Liver (tissue), 9 donors: ENCODE results near the gene ILDR2. TPM values are rescaled to one million over a fixed set of nuclear protein-coding genes. Genes with fewer than 3 reads are reported as not detected.

ENCODE experiments used
- DNase-seq: peaks from one replicate; pipeline ENCODE4 v3.0.0-alpha.2; 2017; ENCODE audit warnings: low spot score
- H3K27ac ChIP-seq, 2 donors: one replicate each; pipeline ENCODE4 v1.7.0; 2013; ENCODE audit warnings: inconsistent platforms in 2 of 2, low read length in 2 of 2, control low read depth in 1 of 2, low read depth in 1 of 2, mild to moderate bottlenecking in 1 of 2
- H3K27me3 ChIP-seq, 4 donors: one replicate each; pipeline versions ENCODE4 v1.6.1 to v1.7.0; 2013; ENCODE audit warnings: low read length in 3 of 4, inconsistent platforms in 1 of 4, mild to moderate bottlenecking in 1 of 4, moderate library complexity in 1 of 4; ENCODE audit not compliant: control insufficient read depth in 4 of 4, insufficient read depth in 4 of 4
- H3K36me3 ChIP-seq, 4 donors: one replicate each; pipeline versions ENCODE4 v1.6.1 to v1.7.0; 2013; ENCODE audit warnings: low read length in 3 of 4, mild to moderate bottlenecking in 3 of 4, low read depth in 1 of 4, moderate library complexity in 1 of 4; ENCODE audit not compliant: control insufficient read depth in 4 of 4, insufficient read depth in 3 of 4
- H3K4me1 ChIP-seq, 4 donors: one replicate each; pipeline versions ENCODE4 v1.6.1 to v1.7.0; 2013; ENCODE audit warnings: low read length in 3 of 4, mild to moderate bottlenecking in 3 of 4, moderate library complexity in 1 of 4; ENCODE audit not compliant: control insufficient read depth in 4 of 4, insufficient read depth in 4 of 4
- H3K4me3 ChIP-seq, 3 donors: one replicate each; pipeline versions ENCODE4 v1.6.1 to v1.7.0; 2013; ENCODE audit warnings: low read length in 3 of 3, control low read depth in 1 of 3, low read depth in 1 of 3, mild to moderate bottlenecking in 1 of 3
- H3K9ac ChIP-seq, 2 donors: one replicate each; pipeline ENCODE4 v1.7.0; 2013; ENCODE audit warnings: low read length in 2 of 2, mild to moderate bottlenecking in 2 of 2, moderate library complexity in 2 of 2, control low read depth in 1 of 2, low read depth in 1 of 2
- H3K9me3 ChIP-seq, 4 donors: one replicate each; pipeline versions ENCODE4 v1.6.1 to v1.7.0; 2013; ENCODE audit warnings: low read length in 3 of 4; ENCODE audit not compliant: control insufficient read depth in 4 of 4
- EGR1 ChIP-seq, 2 donors: IDR thresholded peaks; 2 replicates each; pipeline ENCODE4 v1.6.1; 2016 to 2018; ENCODE audit warnings: antibody characterized with exemption in 2 of 2, low read depth in 2 of 2
- FOXA1 ChIP-seq: IDR thresholded peaks from 2 replicates; pipeline ENCODE4 v1.6.1; 2016; ENCODE audit warnings: antibody characterized with exemption
- FOXA2 ChIP-seq: IDR thresholded peaks from 2 replicates; pipeline ENCODE4 v1.6.1; 2016; ENCODE audit warnings: antibody characterized with exemption
- GABPA ChIP-seq, 2 donors: IDR thresholded peaks in 1 of 2; conservative IDR thresholded peaks in 1 of 2; 2 replicates each; pipeline ENCODE4 v1.6.1; 2016; ENCODE audit warnings: antibody characterized with exemption in 2 of 2, mild to moderate bottlenecking in 1 of 2, moderate library complexity in 1 of 2
- HNF4A ChIP-seq, 2 donors: conservative IDR thresholded peaks; 2 replicates each; pipeline ENCODE4 v1.6.1; 2016; ENCODE audit warnings: antibody characterized with exemption in 2 of 2, mild to moderate bottlenecking in 2 of 2
- HNF4G ChIP-seq: IDR thresholded peaks from 2 replicates; pipeline ENCODE4 v1.6.1; 2016; ENCODE audit warnings: antibody characterized with exemption
- JUND ChIP-seq, 2 donors: IDR thresholded peaks; 2 replicates each; pipeline ENCODE4 v1.6.1; 2016; ENCODE audit warnings: antibody characterized with exemption in 2 of 2
- NR2F2 ChIP-seq: IDR thresholded peaks from 2 replicates; pipeline ENCODE4 v1.6.1; 2016; ENCODE audit warnings: antibody characterized with exemption
- RAD21 ChIP-seq, 2 donors: IDR thresholded peaks; 2 replicates each; pipeline ENCODE4 v1.6.1; 2016; ENCODE audit warnings: antibody characterized with exemption in 2 of 2, mild to moderate bottlenecking in 2 of 2
- RXRA ChIP-seq, 2 donors: IDR thresholded peaks; 2 replicates each; pipeline ENCODE4 v1.6.1; 2017 to 2018; ENCODE audit warnings: antibody characterized with exemption in 2 of 2, mild to moderate bottlenecking in 1 of 2
- SP1 ChIP-seq: IDR thresholded peaks from 2 replicates; pipeline ENCODE4 v1.6.1; 2018; ENCODE audit warnings: antibody characterized with exemption, mild to moderate bottlenecking
- TAF1 ChIP-seq: conservative IDR thresholded peaks from 2 replicates; pipeline ENCODE4 v1.6.1; 2016; ENCODE audit warnings: antibody characterized with exemption, mild to moderate bottlenecking
- YY1 ChIP-seq: IDR thresholded peaks from 2 replicates; pipeline ENCODE4 v1.6.1; 2016; ENCODE audit warnings: antibody characterized with exemption, mild to moderate bottlenecking
- WGBS: extraction: QIAGEN DNeasy Blood & Tissue Kit; methylation state at CpG from one replicate; pipeline ENCODE4 v1.1.7; 2013; 5-methylcytosine and 5-hydroxymethylcytosine counted together
- polyA plus RNA-seq, 2 donors: library from polyadenylated mRNA; stranded (reverse) in 1 of 2; unstranded in 1 of 2; fragments of 200-250 nt in 1 of 2; fragments of >200 nt in 1 of 2; fragmentation: Nextera tagmentation in 1 of 2; extraction: Ambion mirVana in 1 of 2; gene quantifications; one replicate each; pipeline versions ENCODE4 v1.2.1 to v1.2.3, GENCODE V29; 2013 to 2015
- total RNA-seq, 2 donors: library from RNA; depleted of rRNA; stranded (reverse); fragments of >200 nt; gene quantifications; one replicate each; pipeline ENCODE4 v1.2.3, GENCODE V29; 2014
- TF ChIP-seq, protein P1 (sequence below): fragments of 150-350 bp; IDR thresholded peaks from 2 replicates; pipeline ENCODE4 v1.5.1; 2017; ENCODE audit warnings: improper control_type of control experiment, low read depth, low read length; ENCODE audit not compliant: missing input control
- TF ChIP-seq, protein P2 (sequence below): IDR thresholded peaks from 2 replicates; pipeline ENCODE4 v1.6.1; 2016; ENCODE audit warnings: antibody characterized with exemption
- TF ChIP-seq, protein P3 (sequence below): IDR thresholded peaks from 2 replicates; pipeline ENCODE4 v1.6.1; 2016; ENCODE audit warnings: antibody characterized with exemption, mild to moderate bottlenecking
- TF ChIP-seq, protein P4 (sequence below): IDR thresholded peaks from 2 replicates; pipeline ENCODE4 v1.6.1; 2016; ENCODE audit warnings: antibody characterized with exemption
- TF ChIP-seq, protein P5 (sequence below): IDR thresholded peaks from 2 replicates; pipeline ENCODE4 v1.6.1; 2016; ENCODE audit warnings: antibody characterized with exemption
- donor health status: healthy.
- donor health status: healthy.
- donor health status: healthy.
- donor health status: healthy.
- donor health status: healthy.

The ILDR2 gene
- total and polyA plus RNA-seq, 4 donors, result 0.09 to 7.4 (median 0.44) TPM

DNA sequence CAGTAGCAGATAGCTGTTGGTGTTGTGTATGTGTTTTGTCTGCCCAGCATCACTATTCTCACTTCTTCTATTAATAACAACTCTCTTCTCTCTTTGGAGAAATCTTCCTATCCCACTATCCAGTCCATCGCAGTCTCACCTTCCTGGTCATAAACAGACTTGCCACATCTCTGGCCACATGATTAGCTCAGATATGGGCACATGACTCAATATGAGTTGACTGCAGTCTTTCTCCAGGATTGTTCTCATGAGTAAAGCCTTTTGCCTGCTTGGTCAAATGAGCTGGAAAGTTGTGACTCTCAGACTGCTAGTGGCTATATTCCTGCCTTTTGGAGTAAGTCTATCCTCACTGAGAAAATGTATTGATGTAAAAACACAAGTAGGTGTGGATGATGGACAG, 66.4 kb downstream of the ILDR2 start:
- Histone ChIP-seq H3K4me1 (no peaks in the 10 kb centered on the region), H3K36me3 (no peaks in the 10 kb centered on the region), H3K4me3 (no peak overlapping the region), H3K27ac (no peak overlapping the region), H3K27me3 (no peaks in the 10 kb centered on the region), H3K9ac (no peak overlapping the region), H3K9me3 (no peaks in the 10 kb centered on the region)
- DNase-seq, result no peak
- TF ChIP-seq, protein P1, sequence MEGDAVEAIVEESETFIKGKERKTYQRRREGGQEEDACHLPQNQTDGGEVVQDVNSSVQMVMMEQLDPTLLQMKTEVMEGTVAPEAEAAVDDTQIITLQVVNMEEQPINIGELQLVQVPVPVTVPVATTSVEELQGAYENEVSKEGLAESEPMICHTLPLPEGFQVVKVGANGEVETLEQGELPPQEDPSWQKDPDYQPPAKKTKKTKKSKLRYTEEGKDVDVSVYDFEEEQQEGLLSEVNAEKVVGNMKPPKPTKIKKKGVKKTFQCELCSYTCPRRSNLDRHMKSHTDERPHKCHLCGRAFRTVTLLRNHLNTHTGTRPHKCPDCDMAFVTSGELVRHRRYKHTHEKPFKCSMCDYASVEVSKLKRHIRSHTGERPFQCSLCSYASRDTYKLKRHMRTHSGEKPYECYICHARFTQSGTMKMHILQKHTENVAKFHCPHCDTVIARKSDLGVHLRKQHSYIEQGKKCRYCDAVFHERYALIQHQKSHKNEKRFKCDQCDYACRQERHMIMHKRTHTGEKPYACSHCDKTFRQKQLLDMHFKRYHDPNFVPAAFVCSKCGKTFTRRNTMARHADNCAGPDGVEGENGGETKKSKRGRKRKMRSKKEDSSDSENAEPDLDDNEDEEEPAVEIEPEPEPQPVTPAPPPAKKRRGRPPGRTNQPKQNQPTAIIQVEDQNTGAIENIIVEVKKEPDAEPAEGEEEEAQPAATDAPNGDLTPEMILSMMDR, result no peak
- TF ChIP-seq RAD21 (IDR thresholded peaks at IDR 0.05) (no peak), HNF4A (conservative IDR thresholded peaks at IDR 0.05) (no peak), FOXA1 (no peak), YY1 (no peak), GABPA (IDR thresholded peaks at IDR 0.05 in 1 of 2, conservative IDR thresholded peaks at IDR 0.05 in 1 of 2) (no peak), EGR1 (IDR thresholded peaks at IDR 0.05; ENCODE audit: low read depth in 2 of 2) (no peak), TAF1 (no peak)
- TF ChIP-seq, protein P2, sequence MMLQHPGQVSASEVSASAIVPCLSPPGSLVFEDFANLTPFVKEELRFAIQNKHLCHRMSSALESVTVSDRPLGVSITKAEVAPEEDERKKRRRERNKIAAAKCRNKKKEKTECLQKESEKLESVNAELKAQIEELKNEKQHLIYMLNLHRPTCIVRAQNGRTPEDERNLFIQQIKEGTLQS, result no peak
- TF ChIP-seq, protein P3, sequence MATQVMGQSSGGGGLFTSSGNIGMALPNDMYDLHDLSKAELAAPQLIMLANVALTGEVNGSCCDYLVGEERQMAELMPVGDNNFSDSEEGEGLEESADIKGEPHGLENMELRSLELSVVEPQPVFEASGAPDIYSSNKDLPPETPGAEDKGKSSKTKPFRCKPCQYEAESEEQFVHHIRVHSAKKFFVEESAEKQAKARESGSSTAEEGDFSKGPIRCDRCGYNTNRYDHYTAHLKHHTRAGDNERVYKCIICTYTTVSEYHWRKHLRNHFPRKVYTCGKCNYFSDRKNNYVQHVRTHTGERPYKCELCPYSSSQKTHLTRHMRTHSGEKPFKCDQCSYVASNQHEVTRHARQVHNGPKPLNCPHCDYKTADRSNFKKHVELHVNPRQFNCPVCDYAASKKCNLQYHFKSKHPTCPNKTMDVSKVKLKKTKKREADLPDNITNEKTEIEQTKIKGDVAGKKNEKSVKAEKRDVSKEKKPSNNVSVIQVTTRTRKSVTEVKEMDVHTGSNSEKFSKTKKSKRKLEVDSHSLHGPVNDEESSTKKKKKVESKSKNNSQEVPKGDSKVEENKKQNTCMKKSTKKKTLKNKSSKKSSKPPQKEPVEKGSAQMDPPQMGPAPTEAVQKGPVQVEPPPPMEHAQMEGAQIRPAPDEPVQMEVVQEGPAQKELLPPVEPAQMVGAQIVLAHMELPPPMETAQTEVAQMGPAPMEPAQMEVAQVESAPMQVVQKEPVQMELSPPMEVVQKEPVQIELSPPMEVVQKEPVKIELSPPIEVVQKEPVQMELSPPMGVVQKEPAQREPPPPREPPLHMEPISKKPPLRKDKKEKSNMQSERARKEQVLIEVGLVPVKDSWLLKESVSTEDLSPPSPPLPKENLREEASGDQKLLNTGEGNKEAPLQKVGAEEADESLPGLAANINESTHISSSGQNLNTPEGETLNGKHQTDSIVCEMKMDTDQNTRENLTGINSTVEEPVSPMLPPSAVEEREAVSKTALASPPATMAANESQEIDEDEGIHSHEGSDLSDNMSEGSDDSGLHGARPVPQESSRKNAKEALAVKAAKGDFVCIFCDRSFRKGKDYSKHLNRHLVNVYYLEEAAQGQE, result no peak
- 87% methylated on average over 1 of the region's 1 CpG for WGBS

DNA sequence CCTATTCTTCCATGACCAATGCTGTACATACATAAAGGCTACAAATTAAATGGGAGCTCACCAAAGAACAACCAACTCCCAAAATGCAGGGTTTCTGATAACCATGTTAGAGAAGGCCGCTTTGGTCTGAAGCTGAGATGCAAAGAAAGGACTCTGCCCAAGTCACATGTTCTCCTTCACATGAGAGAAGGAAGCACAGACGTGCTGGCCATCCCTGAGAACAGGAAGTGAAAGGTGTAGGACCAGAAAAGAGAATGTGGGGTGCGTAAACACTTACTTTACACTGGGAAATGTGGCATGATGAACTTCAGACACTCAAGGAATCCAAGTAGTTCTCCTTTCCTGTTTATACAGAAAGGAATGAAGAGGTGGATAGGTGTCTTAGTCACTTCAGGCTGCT, 67.6 kb downstream of the ILDR2 start:
- WGBS, result 85% methylated on average over 3 of the region's 3 CpGs
- H3K4me3 ChIP-seq, result no peak overlapping the region
- H3K27me3 ChIP-seq, result no peaks in the 10 kb centered on the region
- H3K9me3 ChIP-seq, result no peaks in the 10 kb centered on the region
- DNase-seq, result no peak
- no peaks in the 10 kb centered on the region for H3K4me1 ChIP-seq
- no peak overlapping the region for H3K9ac ChIP-seq
- TF ChIP-seq, protein P1, result no peak
- TF ChIP-seq FOXA2, result no peak
- no peak for TF ChIP-seq EGR1 (IDR thresholded peaks at IDR 0.05; ENCODE audit: low read depth in 2 of 2)
- no peak for TF ChIP-seq HNF4G
- TF ChIP-seq YY1, result no peak
- TF ChIP-seq, protein P3, result no peak
- no peak for TF ChIP-seq TAF1
- no peak for TF ChIP-seq HNF4A (conservative IDR thresholded peaks at IDR 0.05)
- TF ChIP-seq, protein P4, sequence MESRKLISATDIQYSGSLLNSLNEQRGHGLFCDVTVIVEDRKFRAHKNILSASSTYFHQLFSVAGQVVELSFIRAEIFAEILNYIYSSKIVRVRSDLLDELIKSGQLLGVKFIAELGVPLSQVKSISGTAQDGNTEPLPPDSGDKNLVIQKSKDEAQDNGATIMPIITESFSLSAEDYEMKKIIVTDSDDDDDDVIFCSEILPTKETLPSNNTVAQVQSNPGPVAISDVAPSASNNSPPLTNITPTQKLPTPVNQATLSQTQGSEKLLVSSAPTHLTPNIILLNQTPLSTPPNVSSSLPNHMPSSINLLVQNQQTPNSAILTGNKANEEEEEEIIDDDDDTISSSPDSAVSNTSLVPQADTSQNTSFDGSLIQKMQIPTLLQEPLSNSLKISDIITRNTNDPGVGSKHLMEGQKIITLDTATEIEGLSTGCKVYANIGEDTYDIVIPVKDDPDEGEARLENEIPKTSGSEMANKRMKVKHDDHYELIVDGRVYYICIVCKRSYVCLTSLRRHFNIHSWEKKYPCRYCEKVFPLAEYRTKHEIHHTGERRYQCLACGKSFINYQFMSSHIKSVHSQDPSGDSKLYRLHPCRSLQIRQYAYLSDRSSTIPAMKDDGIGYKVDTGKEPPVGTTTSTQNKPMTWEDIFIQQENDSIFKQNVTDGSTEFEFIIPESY, result no peak
- no peak for TF ChIP-seq RXRA (IDR thresholded peaks at IDR 0.05)
- TF ChIP-seq FOXA1, result no peak
- TF ChIP-seq NR2F2, result no peak
- TF ChIP-seq, protein P5, sequence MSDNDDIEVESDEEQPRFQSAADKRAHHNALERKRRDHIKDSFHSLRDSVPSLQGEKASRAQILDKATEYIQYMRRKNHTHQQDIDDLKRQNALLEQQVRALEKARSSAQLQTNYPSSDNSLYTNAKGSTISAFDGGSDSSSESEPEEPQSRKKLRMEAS, result no peak
- TF ChIP-seq GABPA (IDR thresholded peaks at IDR 0.05 in 1 of 2, conservative IDR thresholded peaks at IDR 0.05 in 1 of 2), result no peak
- no peak for TF ChIP-seq SP1
- TF ChIP-seq RAD21 (IDR thresholded peaks at IDR 0.05), result no peak
- TF ChIP-seq JUND (IDR thresholded peaks at IDR 0.05), result no peak
- TF ChIP-seq, protein P2, result no peak
- H3K27ac ChIP-seq, result no peak overlapping the region
- H3K36me3 ChIP-seq, result no peaks in the 10 kb centered on the region
